GM12878 (cell line): Measurements from ENCODE around the gene FAR2. TPM values are rescaled to one million over a fixed set of nuclear protein-coding genes. Genes with fewer than 3 reads are reported as not detected.

ENCODE experiments used
- ATAC-seq: fragments of 200-7000 bp; cut with Tn5 transposase; 3 replicates; pipeline ENCODE4 v1.9.1; 2020; ENCODE audit warnings: mild to moderate bottlenecking, moderate library complexity
- BruUV-seq: library from RNA; stranded (reverse); fragments of 400-500 nt; replicated peaks from 2 replicates; lab custom pipeline; 2021; lab: Mats Ljungman, UMichigan
- CTCF ChIA-PET: fragments of 300-600 bp; sonication (Branson Sonifier 250); formaldehyde crosslinking; extraction: SDS; loops from one replicate; lab custom pipeline; 2021; ENCODE audit warnings: inconsistent platforms; lab: Yijun Ruan, JAX
- POLR2A ChIA-PET: fragments of 350-600 bp; formaldehyde crosslinking; extraction: SDS; loops from one replicate; lab custom pipeline; 2021; ENCODE audit warnings: inconsistent platforms; lab: Charles Lee
- RAD21 ChIA-PET: fragments of 300-600 bp; sonication (Branson Sonifier 250); formaldehyde crosslinking; loops from one replicate; lab custom pipeline; 2023; ENCODE audit warnings: antibody characterized with exemption; ENCODE audit not compliant: unreplicated experiment; lab: Charles Lee
- SMC1A ChIA-PET: fragments of 300-600 bp; sonication (Branson Sonifier 250); formaldehyde crosslinking; loops from one replicate; lab custom pipeline; 2023; ENCODE audit not compliant: unreplicated experiment, uncharacterized antibody; lab: Charles Lee
- DNase-seq: peaks from one replicate; pipeline ENCODE4 v3.0.0-alpha.2; 2011; ENCODE audit warnings: low read depth, low spot score
- FAIRE-seq: peaks from 3 replicates; lab custom pipeline; 2011; peaks lifted over from hg19 to GRCh38; lab: Jason Lieb, UNC
- H2AFZ ChIP-seq: 2 replicates; pipeline ENCODE4 v1.6.0; 2011; ENCODE audit warnings: low read depth, low read length, control low read depth; ENCODE audit not compliant: control insufficient read depth
- H3K27ac ChIP-seq: 2 replicates; pipeline ENCODE4 v1.5.1; 2011; ENCODE audit warnings: control low read depth; ENCODE audit not compliant: control insufficient read depth, insufficient read depth
- H3K27me3 ChIP-seq, 2 experiments: replicated peaks in 1 of 2; 2 replicates each; pipeline versions ENCODE4 v1.6.0 to v1.6.1; 2011; ENCODE audit warnings: low read length in 1 of 2; ENCODE audit not compliant: control insufficient read depth in 2 of 2, insufficient read depth in 2 of 2
- H3K36me3 ChIP-seq, 2 experiments: 2 replicates each; pipeline ENCODE4 v1.5.1; 2011; ENCODE audit warnings: low read length in 1 of 2; ENCODE audit not compliant: control insufficient read depth in 2 of 2, insufficient read depth in 2 of 2
- H3K4me1 ChIP-seq: 2 replicates; pipeline ENCODE4 v1.6.1; 2011; ENCODE audit warnings: mild to moderate bottlenecking, low read length, moderate library complexity, mixed read lengths; ENCODE audit not compliant: control insufficient read depth, insufficient read depth
- H3K4me2 ChIP-seq: 2 replicates; pipeline ENCODE4 v1.6.0; 2011; ENCODE audit warnings: control low read depth; ENCODE audit not compliant: control insufficient read depth, insufficient read depth
- H3K4me3 ChIP-seq: fragments of 200-600 bp; sonication (generic); 2 replicates; pipeline ENCODE4 v1.5.1; 2016
- H3K79me2 ChIP-seq: 2 replicates; pipeline ENCODE4 v1.6.0; 2011; ENCODE audit warnings: low read length; ENCODE audit not compliant: control insufficient read depth, insufficient read depth
- H3K9ac ChIP-seq: 2 replicates; pipeline ENCODE4 v1.8.0; 2011; ENCODE audit warnings: low read length, control low read depth, mixed read lengths; ENCODE audit not compliant: control insufficient read depth, insufficient read depth
- H3K9me3 ChIP-seq: replicated peaks from 3 replicates; pipeline ENCODE4 v1.5.1; 2011; ENCODE audit warnings: mild to moderate bottlenecking, low read length; ENCODE audit not compliant: control insufficient read depth, insufficient read depth
- H4K20me1 ChIP-seq: 2 replicates; pipeline ENCODE4 v1.6.0; 2011; ENCODE audit not compliant: control insufficient read depth, insufficient read depth
- BCL11A ChIP-seq: IDR thresholded peaks from 2 replicates; pipeline ENCODE4 v1.6.1; 2011; ENCODE audit warnings: low read depth, low read length
- BRCA1 ChIP-seq: IDR thresholded peaks from 2 replicates; pipeline ENCODE4 v1.6.1; 2011; ENCODE audit warnings: low read depth, low read length, improper control_type of control experiment
- CBFB ChIP-seq: IDR thresholded peaks from 2 replicates; pipeline ENCODE4 v1.6.1; 2016; ENCODE audit warnings: antibody characterized with exemption, low read depth
- DPF2 ChIP-seq: fragments of 450-650 bp; IDR thresholded peaks from 2 replicates; pipeline ENCODE4 v1.6.1; 2017; ENCODE audit warnings: mild to moderate bottlenecking
- ETV6 ChIP-seq, 2 experiments: fragments of 450-650 bp in 1 of 2; IDR thresholded peaks in 1 of 2; conservative IDR thresholded peaks in 1 of 2; 2 replicates each; pipeline ENCODE4 v1.6.1; 2014; ENCODE audit warnings: antibody characterized with exemption in 1 of 2, borderline replicate concordance in 1 of 2, low read depth in 1 of 2, mild to moderate bottlenecking in 1 of 2, moderate library complexity in 1 of 2
- KDM1A ChIP-seq: fragments of 200-600 bp; sonication (generic); IDR thresholded peaks from 2 replicates; pipeline ENCODE4 v1.6.1; 2016; ENCODE audit warnings: borderline replicate concordance
- NBN ChIP-seq: fragments of 450-650 bp; IDR thresholded peaks from 2 replicates; pipeline ENCODE4 v1.6.1; 2016
- RUNX3 ChIP-seq: IDR thresholded peaks from 2 replicates; pipeline ENCODE4 v1.6.1; 2012; ENCODE audit warnings: low read length, inconsistent platforms
- TBL1XR1 ChIP-seq: IDR thresholded peaks from 2 replicates; pipeline ENCODE4 v1.6.1; 2012; ENCODE audit warnings: low read depth, low read length, improper control_type of control experiment
- WGBS: methylation state at CpG from one replicate; pipeline ENCODE4 v1.1.6; 2016; ENCODE audit warnings: low lambda C conversion rate; ENCODE audit not compliant: insufficient replicate concordance, insufficient coverage; ENCODE audit errors: missing lambda C conversion rate; 5-methylcytosine and 5-hydroxymethylcytosine counted together
- in situ Hi-C: fragments of 300-500 bp; cut with MboI; formaldehyde crosslinking; loops from 9 replicates; pipeline ENCODE4 v1.14.3; 2018; ENCODE audit warnings: mixed read lengths
- intact Hi-C: fragments of 100-400 bp; cut with micrococcal nuclease; formaldehyde crosslinking; loops from one replicate; pipeline ENCODE4 v1.14.2; 2022; ENCODE audit not compliant: unreplicated experiment
- polyA plus RNA-seq, 11 experiments: library from polyadenylated mRNA; depleted of rRNA in 4 of 11; unstranded in 6 of 11; stranded (reverse) in 5 of 11; fragments of >200 nt; fragmentation: Nextera tagmentation in 4 of 11; fragmentation: Illumina TruSeq in 1 of 11; extraction: Ambion mirVana in 4 of 11; extraction: Trizol in 1 of 11; gene quantifications; 1 replicate in 1 of 11; 2 replicates in 10 of 11; pipeline versions ENCODE4 v1.2.1 to v1.2.3, GENCODE V29; 2011 to 2016; ENCODE audit warnings: inconsistent platforms in 2 of 11, missing spikeins in 2 of 11, low read depth in 1 of 11
- total RNA-seq, 4 experiments: library from RNA; depleted of rRNA in 3 of 4; stranded (reverse); fragments of >200 nt in 3 of 4; fragmentation: Illumina TruSeq in 1 of 4; extraction: Trizol in 1 of 4; gene quantifications; 2 replicates each; pipeline versions ENCODE4 v1.2.1 to v1.2.3, GENCODE V29; 2013 to 2021
- TF ChIP-seq, protein P1 (sequence below): fragments of 450-650 bp; IDR thresholded peaks from 2 replicates; pipeline ENCODE4 v1.6.1; 2018; ENCODE audit warnings: borderline replicate concordance, mild to moderate bottlenecking; ENCODE audit not compliant: partially characterized antibody
- TF ChIP-seq, protein P2 (sequence below): fragments of 450-650 bp; IDR thresholded peaks from 2 replicates; pipeline ENCODE4 v1.6.1; 2016; ENCODE audit warnings: mild to moderate bottlenecking

The FAR2 gene
- total and polyA plus RNA-seq, 10 of the 15 experiments (the other 5 are each of a cell fraction or from before 2014, with no cell fraction given), result 0.50 to 1.1 (median 0.65) TPM

DNA sequence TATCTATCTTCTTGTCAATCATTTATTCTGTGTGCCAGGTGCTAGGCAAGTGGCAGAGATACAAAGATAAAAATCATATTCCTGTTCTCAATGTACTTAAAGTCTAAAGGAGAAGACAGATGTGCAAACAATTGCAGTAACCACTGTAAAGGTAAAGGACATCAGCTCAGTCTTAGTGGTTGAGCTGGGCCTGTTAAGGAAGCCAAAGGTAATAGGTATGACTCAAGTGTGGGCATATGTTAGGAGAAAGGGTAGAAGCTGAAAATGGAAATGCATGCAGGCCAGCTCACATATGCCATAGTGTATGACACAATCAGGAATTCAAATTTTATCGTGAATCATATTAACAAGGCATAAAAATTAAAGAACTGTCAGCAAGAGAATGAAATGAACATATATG, 49.8 kb downstream of the FAR2 start:
- WGBS, result 29% methylated on average over 1 of the region's 1 CpG
- intact Hi-C loops, result no loop called here
- no peaks in the 10 kb centered on the region for H3K79me2 ChIP-seq
- no peak overlapping the region for H2AFZ ChIP-seq
- BruUV-seq, result no TSS peak
- ChIA-PET RAD21 (no interaction called here), POLR2A (interaction anchor here (0.6 to 0.7 kb wide), 2 partner anchors 14 to 116 kb away, joined by 4 to 8 read pairs; no protein-coding TSS in a partner anchor), SMC1A (interaction anchor here (0.7 to 1.4 kb wide), 3 partner anchors 10 to 38 kb away, joined by 3 to 6 read pairs (median 3); no protein-coding TSS in a partner anchor)
- FAIRE-seq, result no peak
- TF ChIP-seq NBN, result no peak
- no peak for TF ChIP-seq TBL1XR1
- TF ChIP-seq, protein P1, sequence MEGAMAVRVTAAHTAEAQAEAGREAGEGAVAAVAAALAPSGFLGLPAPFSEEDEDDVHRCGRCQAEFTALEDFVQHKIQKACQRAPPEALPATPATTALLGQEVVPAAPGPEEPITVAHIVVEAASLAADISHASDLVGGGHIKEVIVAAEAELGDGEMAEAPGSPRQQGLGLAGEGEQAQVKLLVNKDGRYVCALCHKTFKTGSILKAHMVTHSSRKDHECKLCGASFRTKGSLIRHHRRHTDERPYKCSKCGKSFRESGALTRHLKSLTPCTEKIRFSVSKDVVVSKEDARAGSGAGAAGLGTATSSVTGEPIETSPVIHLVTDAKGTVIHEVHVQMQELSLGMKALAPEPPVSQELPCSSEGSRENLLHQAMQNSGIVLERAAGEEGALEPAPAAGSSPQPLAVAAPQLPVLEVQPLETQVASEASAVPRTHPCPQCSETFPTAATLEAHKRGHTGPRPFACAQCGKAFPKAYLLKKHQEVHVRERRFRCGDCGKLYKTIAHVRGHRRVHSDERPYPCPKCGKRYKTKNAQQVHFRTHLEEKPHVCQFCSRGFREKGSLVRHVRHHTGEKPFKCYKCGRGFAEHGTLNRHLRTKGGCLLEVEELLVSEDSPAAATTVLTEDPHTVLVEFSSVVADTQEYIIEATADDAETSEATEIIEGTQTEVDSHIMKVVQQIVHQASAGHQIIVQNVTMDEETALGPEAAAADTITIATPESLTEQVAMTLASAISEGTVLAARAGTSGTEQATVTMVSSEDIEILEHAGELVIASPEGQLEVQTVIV, result no peak
- no peak for TF ChIP-seq DPF2
- TF ChIP-seq, all 136 proteins: peak for 0
- Histone ChIP-seq H3K4me2 (no peak overlapping the region), H3K27ac (no peak overlapping the region), H3K4me1 (no peaks in the 10 kb centered on the region), H3K36me3 (no peaks in the 10 kb centered on the region), H3K9me3 (no peaks in the 10 kb centered on the region; the same call in 2 of the 3 replicates), H3K9ac (no peak overlapping the region), H3K4me3 (no peak overlapping the region), H3K27me3 (no peaks in the 10 kb centered on the region), H4K20me1 (no peaks in the 10 kb centered on the region)
- CTCF ChIA-PET, result interaction anchor here (1.1 kb wide), 1 partner anchor 15 kb away, joined by 3 read pairs; no protein-coding TSS in a partner anchor
- in situ Hi-C loops, result no loop called here
- ATAC-seq, result no peak
- DNase-seq, result no peak

DNA sequence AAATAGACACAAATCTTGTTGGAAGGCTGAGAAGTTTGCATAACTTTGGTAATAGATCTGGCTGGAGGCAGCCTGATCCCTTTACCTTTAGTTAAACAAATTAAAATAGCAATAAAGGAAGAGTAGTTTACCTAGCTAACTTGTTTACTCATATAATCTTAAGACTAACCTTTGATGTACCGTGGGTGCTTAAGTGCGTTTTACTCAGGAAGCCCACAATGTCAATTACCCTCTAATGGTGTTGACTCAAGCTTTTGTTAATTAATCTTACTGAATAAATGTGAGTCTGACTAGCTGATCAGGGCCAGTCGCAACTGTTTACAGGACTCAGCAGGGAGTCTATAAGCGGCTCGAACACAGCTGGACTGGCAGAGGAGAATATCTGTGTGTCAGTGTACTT, 51.5 kb downstream of the FAR2 start:
- FAIRE-seq (no peak), ATAC-seq (no peak), DNase-seq (no peak)
- TF ChIP-seq KDM1A (no peak), RUNX3 (no peak), ETV6 (conservative IDR thresholded peaks at IDR 0.05 in 1 of 2, IDR thresholded peaks at IDR 0.05 in 1 of 2; ENCODE audit: borderline replicate concordance in 1 of 2, low read depth in 1 of 2) (no peak), CBFB (no peak), BCL11A (no peak), DPF2 (no peak), BRCA1 (no peak)
- TF ChIP-seq, protein P2, sequence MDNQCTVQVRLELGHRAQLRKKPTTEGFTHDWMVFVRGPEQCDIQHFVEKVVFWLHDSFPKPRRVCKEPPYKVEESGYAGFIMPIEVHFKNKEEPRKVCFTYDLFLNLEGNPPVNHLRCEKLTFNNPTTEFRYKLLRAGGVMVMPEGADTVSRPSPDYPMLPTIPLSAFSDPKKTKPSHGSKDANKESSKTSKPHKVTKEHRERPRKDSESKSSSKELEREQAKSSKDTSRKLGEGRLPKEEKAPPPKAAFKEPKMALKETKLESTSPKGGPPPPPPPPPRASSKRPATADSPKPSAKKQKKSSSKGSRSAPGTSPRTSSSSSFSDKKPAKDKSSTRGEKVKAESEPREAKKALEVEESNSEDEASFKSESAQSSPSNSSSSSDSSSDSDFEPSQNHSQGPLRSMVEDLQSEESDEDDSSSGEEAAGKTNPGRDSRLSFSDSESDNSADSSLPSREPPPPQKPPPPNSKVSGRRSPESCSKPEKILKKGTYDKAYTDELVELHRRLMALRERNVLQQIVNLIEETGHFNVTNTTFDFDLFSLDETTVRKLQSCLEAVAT, result no peak
- H3K9ac ChIP-seq, result no peak overlapping the region
- ChIA-PET SMC1A (no interaction called here), CTCF (interaction anchor here (1.1 kb wide), 1 partner anchor 17 kb away, joined by 3 read pairs; no protein-coding TSS in a partner anchor), RAD21 (no interaction called here), POLR2A (no interaction called here)
- intact Hi-C loops (no loop called here), in situ Hi-C loops (no loop called here)
- no peak overlapping the region for H3K27ac ChIP-seq
- no peaks in the 10 kb centered on the region for H3K36me3 ChIP-seq
- no peak overlapping the region for H2AFZ ChIP-seq
- no peaks in the 10 kb centered on the region for H3K79me2 ChIP-seq
- 43% methylated on average over 5 of the region's 5 CpGs for WGBS
- H3K9me3 ChIP-seq, result no peaks in the 10 kb centered on the region; the same call in 2 of the 3 replicates
- H4K20me1 ChIP-seq, result no peaks in the 10 kb centered on the region
- no peaks in the 10 kb centered on the region for H3K4me1 ChIP-seq
- H3K4me3 ChIP-seq, result no peak overlapping the region
- H3K27me3 ChIP-seq, result no peaks in the 10 kb centered on the region
- no TSS peak for BruUV-seq
- H3K4me2 ChIP-seq, result no peak overlapping the region
